HG03066 (cell line): ENCODE data around the gene FBXL17.

Experiments
- ATAC-seq: cut with Tn5 transposase; IDR thresholded peaks from one replicate; pipeline ENCODE4 v1.9.1; 2021; ENCODE audit warnings: low read depth; ENCODE audit not compliant: unreplicated experiment

FBXL17 gene

GRCh38 chr5:107832746-107833145 lies 549.2 kb downstream of the FBXL17 start:
- ATAC-seq, result no peak

- no peak for ATAC-seq
Observed at GRCh38 chr5:107831612-107832395, 550.1 kb downstream of the FBXL17 start.

- ATAC-seq, result no peak
Observed at GRCh38 chr5:107830750-107831149, 551.1 kb downstream of the FBXL17 start.

DNA sequence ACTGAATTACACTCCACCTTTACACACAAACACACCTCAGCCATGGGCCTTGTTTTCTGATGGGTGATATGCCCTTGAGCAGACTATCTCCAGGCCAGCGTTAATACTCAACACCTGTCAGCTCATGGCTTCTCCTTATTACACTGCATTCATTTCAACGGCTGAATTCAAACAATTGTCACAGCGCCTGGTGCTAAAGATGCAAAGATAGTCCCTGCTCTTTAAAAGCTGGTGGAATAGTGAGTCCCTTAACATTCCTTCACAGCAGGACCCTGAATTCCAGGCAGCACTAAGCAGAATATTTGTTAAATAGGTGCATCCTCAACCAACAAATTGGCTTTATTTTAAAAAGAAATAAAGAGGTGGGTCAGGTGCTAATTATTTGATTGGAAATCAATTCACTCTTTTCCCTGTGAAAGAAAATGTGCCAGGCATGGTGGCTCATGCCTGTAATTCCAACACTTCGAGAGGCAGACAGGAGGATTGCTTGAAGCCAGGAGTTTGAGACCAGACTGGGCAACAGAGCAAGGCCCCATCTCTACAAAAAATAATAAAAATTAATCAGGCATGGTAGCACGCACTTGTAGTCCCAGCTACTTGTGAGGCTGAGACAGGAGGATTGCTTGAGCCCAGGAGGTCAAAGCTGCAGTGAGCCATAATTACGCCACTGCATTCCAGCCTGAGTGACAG lies 555.4 kb downstream of the FBXL17 start:
- no peak for ATAC-seq

- ATAC-seq, result no peak
Observed at GRCh38 chr5:107824821-107825220, 557.1 kb downstream of the FBXL17 start.

GRCh38 chr5:107821288-107821687 lies 560.6 kb downstream of the FBXL17 start:
- ATAC-seq, result no peak

DNA sequence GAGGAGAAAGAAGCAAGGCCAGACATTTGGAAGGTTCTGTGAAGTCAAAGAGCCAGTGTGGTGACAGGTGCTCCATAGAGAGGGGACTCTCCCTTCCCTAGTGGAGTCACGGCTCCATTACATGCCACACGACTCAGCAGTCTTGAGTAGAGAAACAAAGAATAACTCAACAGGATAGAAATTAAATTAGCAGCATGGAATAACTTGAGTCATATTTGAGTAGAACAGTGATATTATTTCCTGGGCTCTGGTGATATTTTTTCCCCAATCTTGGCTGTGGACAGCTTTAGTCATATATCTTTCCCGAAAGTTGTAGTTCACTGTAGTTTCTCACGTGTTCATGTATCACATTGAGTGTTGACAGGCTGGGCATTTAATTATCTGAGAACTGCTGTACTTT lies 561.5 kb downstream of the FBXL17 start:
- no peak for ATAC-seq

- ATAC-seq, result no peak
Observed at GRCh38 chr5:107817951-107818350, 563.9 kb downstream of the FBXL17 start.

GRCh38 chr5:107817436-107817835 lies 564.5 kb downstream of the FBXL17 start:
- ATAC-seq, result no peak

- ATAC-seq, result no peak
Observed at GRCh38 chr5:107815109-107815508, 566.8 kb downstream of the FBXL17 start.

- no peak for ATAC-seq
Observed at GRCh38 chr5:107814183-107814827, 567.6 kb downstream of the FBXL17 start.

GRCh38 chr5:107813559-107813958 lies 568.3 kb downstream of the FBXL17 start:
- ATAC-seq, result peak; percentile 75

DNA sequence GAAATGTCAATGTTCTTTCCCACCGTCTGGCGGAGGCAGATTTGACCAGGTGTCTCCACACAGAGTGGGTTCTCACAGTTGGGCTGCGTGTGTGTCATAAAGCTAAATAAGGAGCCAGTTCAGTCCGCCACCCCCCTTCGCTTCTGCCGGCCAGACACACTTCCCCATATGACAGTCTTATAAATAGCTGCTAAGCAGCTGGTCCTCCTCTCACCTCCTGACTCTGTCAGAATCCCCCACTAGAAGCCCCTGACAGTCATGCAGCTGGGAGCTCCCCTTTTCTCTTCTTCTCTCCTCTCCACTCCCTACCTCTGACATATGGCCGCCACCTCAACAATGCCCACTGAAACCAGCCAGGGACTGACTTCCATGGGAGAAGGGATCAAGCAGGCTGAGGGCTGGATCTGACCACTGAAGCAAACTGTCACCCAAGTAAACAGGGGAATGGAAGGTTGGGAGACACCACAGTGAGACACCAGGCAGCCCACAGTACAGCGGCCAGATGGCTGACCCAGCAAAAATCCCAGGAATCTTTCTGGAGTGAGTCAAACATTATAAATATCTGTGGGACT lies 569.2 kb downstream of the FBXL17 start:
- peak; percentile 82 for ATAC-seq

- ATAC-seq, result no peak
Observed at GRCh38 chr5:107809201-107810034, 572.5 kb downstream of the FBXL17 start.
